Stimulated activated naive B cell treated with anti-CD40 and anti-IgM and Interleukin-4, amounts not matched to agents 10 μg/mL and 1 μg/mL and 100 μg/mL, for 72 hours (primary cell): ENCODE measurements around the gene CLPX.
"Not testable (repeated sequence)": the region's sequence is repeated elsewhere in the genome, so short reads cannot be mapped to it uniquely, and the experiment has no call there.

Source experiments
- ATAC-seq, 2 donors: fragments of 150-1000 bp; cut with Tn5 transposase; replicated peaks; 2 replicates each; pipeline ENCODE4 v1.10.0; 2021; ENCODE audit warnings: moderate library complexity in 1 of 2
- DNase-seq: peaks from one replicate; pipeline ENCODE4 v3.0.0; 2021
- H3K27ac Mint-ChIP-seq: one replicate; pipeline ENCODE4 v1.8.0; 2022; ENCODE audit warnings: mild to moderate bottlenecking, mixed read lengths
- H3K27me3 Mint-ChIP-seq, 2 donors: one replicate each; pipeline ENCODE4 v1.8.0; 2022; ENCODE audit warnings: mixed read lengths in 2 of 2
- H3K36me3 Mint-ChIP-seq, 2 donors: one replicate each; pipeline ENCODE4 v1.8.0; 2022; ENCODE audit warnings: mixed read lengths in 2 of 2, mild to moderate bottlenecking in 1 of 2
- H3K4me1 Mint-ChIP-seq, 2 donors: one replicate each; pipeline ENCODE4 v1.8.0; 2022; ENCODE audit warnings: mixed read lengths in 2 of 2, mild to moderate bottlenecking in 1 of 2
- H3K4me3 Mint-ChIP-seq, 2 donors: one replicate each; pipeline ENCODE4 v1.8.0; 2022; ENCODE audit warnings: mild to moderate bottlenecking in 2 of 2, mixed read lengths in 2 of 2, moderate library complexity in 1 of 2
- H3K9me3 Mint-ChIP-seq, 2 donors: one replicate each; pipeline ENCODE4 v1.8.0; 2022; ENCODE audit warnings: mixed read lengths in 2 of 2, mild to moderate bottlenecking in 1 of 2

CLPX gene

GRCh38 chr15:65172531-65172930, 12.6 kb downstream of the CLPX start:
- Mint-ChIP-seq H3K36me3 (peaks cover 26 to 28% of the 10 kb centered on the region in 2 donors), H3K27me3 (no peaks in the 10 kb centered on the region), H3K4me1 (peaks cover 12 to 27% of the 10 kb centered on the region in 2 donors), H3K27ac (no peak overlapping the region), H3K9me3 (no peaks in the 10 kb centered on the region), H3K4me3 (no peak overlapping the region)
- DNase-seq (no peak), ATAC-seq (no peak)

GRCh38 chr15:65171428-65171827, 13.7 kb downstream of the CLPX start:
- H3K9me3 Mint-ChIP-seq = no peaks in the 10 kb centered on the region
- ATAC-seq (no peak), DNase-seq (no peak)
- H3K36me3 Mint-ChIP-seq = peaks cover 26% of the 10 kb centered on the region in 2 donors
- H3K4me1 Mint-ChIP-seq = peaks cover 12 to 27% of the 10 kb centered on the region in 2 donors
- no peak overlapping the region for H3K4me3 Mint-ChIP-seq
- no peaks in the 10 kb centered on the region for H3K27me3 Mint-ChIP-seq
- H3K27ac Mint-ChIP-seq = no peak overlapping the region

- H3K4me3 Mint-ChIP-seq = no peak overlapping the region
- H3K27me3 Mint-ChIP-seq = no peaks in the 10 kb centered on the region
- H3K27ac Mint-ChIP-seq = no peak overlapping the region
- ATAC-seq (no peak), DNase-seq (no peak)
- H3K36me3 Mint-ChIP-seq = peaks cover 10 to 12% of the 10 kb centered on the region in 2 donors
- no peaks in the 10 kb centered on the region for H3K9me3 Mint-ChIP-seq
- peaks cover 0 to 6% of the 10 kb centered on the region in 2 donors for H3K4me1 Mint-ChIP-seq
Observed at GRCh38 chr15:65165875-65166274, 19.3 kb downstream of the CLPX start.

- Mint-ChIP-seq H3K4me1 (peaks cover 0 to 4% of the 10 kb centered on the region in 2 donors), H3K4me3 (no peak overlapping the region), H3K27me3 (no peaks in the 10 kb centered on the region), H3K36me3 (peaks cover 7 to 17% of the 10 kb centered on the region in 2 donors), H3K9me3 (no peaks in the 10 kb centered on the region), H3K27ac (no peak overlapping the region)
- ATAC-seq = no peak
- no peak for DNase-seq
Observed at GRCh38 chr15:65164139-65164538, 21.0 kb downstream of the CLPX start.

- no peak for ATAC-seq
- peaks cover 5 to 15% of the 10 kb centered on the region in 2 donors for H3K36me3 Mint-ChIP-seq
- no peaks in the 10 kb centered on the region for H3K9me3 Mint-ChIP-seq
- H3K4me1 Mint-ChIP-seq = no peaks in the 10 kb centered on the region
- DNase-seq = no peak
- H3K4me3 Mint-ChIP-seq = no peak overlapping the region
- no peak overlapping the region for H3K27ac Mint-ChIP-seq
- H3K27me3 Mint-ChIP-seq = no peaks in the 10 kb centered on the region
Observed at GRCh38 chr15:65163041-65163440, 22.1 kb downstream of the CLPX start.

GRCh38 chr15:65156692-65157091, 28.4 kb downstream of the CLPX start:
- no peak overlapping the region for H3K27ac Mint-ChIP-seq
- DNase-seq (no peak), ATAC-seq (no peak)
- no peaks in the 10 kb centered on the region for H3K4me1 Mint-ChIP-seq
- no peak overlapping the region for H3K4me3 Mint-ChIP-seq
- H3K27me3 Mint-ChIP-seq = no peaks in the 10 kb centered on the region
- no peaks in the 10 kb centered on the region for H3K9me3 Mint-ChIP-seq
- H3K36me3 Mint-ChIP-seq = peaks cover 23 to 29% of the 10 kb centered on the region in 2 donors

GRCh38 chr15:65154720-65155119, 30.4 kb downstream of the CLPX start:
- ATAC-seq = no peak
- Mint-ChIP-seq H3K27ac (no peak overlapping the region), H3K4me1 (no peaks in the 10 kb centered on the region), H3K36me3 (peaks cover 25 to 26% of the 10 kb centered on the region in 2 donors), H3K9me3 (no peaks in the 10 kb centered on the region), H3K4me3 (no peak overlapping the region), H3K27me3 (no peaks in the 10 kb centered on the region)
- no peak for DNase-seq

- peaks cover 14 to 16% of the 10 kb centered on the region in 2 donors for H3K36me3 Mint-ChIP-seq
- DNase-seq = no peak
Observed at GRCh38 chr15:65147902-65148301, 37.2 kb downstream of the CLPX start.

GRCh38 chr15:65146438-65146837, 38.7 kb downstream of the CLPX start:
- Mint-ChIP-seq H3K4me1 (no peaks in the 10 kb centered on the region), H3K36me3 (peaks cover 7 to 10% of the 10 kb centered on the region in 2 donors), H3K27ac (no peak overlapping the region)

More at GRCh38 chr15:65147902-65148301, 37.2 kb downstream of the CLPX start:
- Mint-ChIP-seq H3K4me3 (no peak overlapping the region), H3K4me1 (no peaks in the 10 kb centered on the region), H3K9me3 (no peaks in the 10 kb centered on the region), H3K27ac (no peak overlapping the region), H3K27me3 (no peaks in the 10 kb centered on the region)
- no peak for ATAC-seq

GRCh38 chr15:65138631-65139030, 46.5 kb downstream of the CLPX start:
- peaks cover 6 to 13% of the 10 kb centered on the region in 2 donors for H3K36me3 Mint-ChIP-seq
- H3K27ac Mint-ChIP-seq, DNase-seq: not testable (repeated sequence)

More at GRCh38 chr15:65146438-65146837, 38.7 kb downstream of the CLPX start:
- DNase-seq (no peak), ATAC-seq (no peak)
- no peaks in the 10 kb centered on the region for H3K9me3 Mint-ChIP-seq
- H3K4me3 Mint-ChIP-seq = no peak overlapping the region
- H3K27me3 Mint-ChIP-seq = no peaks in the 10 kb centered on the region

GRCh38 chr15:65137893-65138292, 47.2 kb downstream of the CLPX start:
- not testable (repeated sequence) for DNase-seq, H3K9me3 Mint-ChIP-seq, H3K4me3 Mint-ChIP-seq, ATAC-seq, H3K27ac Mint-ChIP-seq, H3K27me3 Mint-ChIP-seq
- H3K36me3 Mint-ChIP-seq = peaks cover 6 to 15% of the 10 kb centered on the region in 2 donors
- peaks cover 6 to 12% of the 10 kb centered on the region in 2 donors for H3K4me1 Mint-ChIP-seq

More at GRCh38 chr15:65138631-65139030, 46.5 kb downstream of the CLPX start:
- H3K9me3 Mint-ChIP-seq, H3K4me3 Mint-ChIP-seq, H3K27me3 Mint-ChIP-seq, ATAC-seq: not testable (repeated sequence)
- H3K4me1 Mint-ChIP-seq = peaks cover 5 to 10% of the 10 kb centered on the region in 2 donors

- Mint-ChIP-seq H3K4me1 (peaks cover 6 to 20% of the 10 kb centered on the region in 2 donors), H3K36me3 (peaks cover 6 to 15% of the 10 kb centered on the region in 2 donors)
- not testable (repeated sequence) for ATAC-seq, H3K9me3 Mint-ChIP-seq, H3K4me3 Mint-ChIP-seq, H3K27ac Mint-ChIP-seq, H3K27me3 Mint-ChIP-seq, DNase-seq
Observed at GRCh38 chr15:65137089-65137488, 48.1 kb downstream of the CLPX start.

- Mint-ChIP-seq H3K4me1 (peaks cover 13 to 37% of the 10 kb centered on the region in 2 donors), H3K27me3 (no peaks in the 10 kb centered on the region), H3K4me3 (peak overlapping the region; percentile 92 to 97), H3K36me3 (peaks cover 11 to 17% of the 10 kb centered on the region in 2 donors), H3K9me3 (peaks cover 6 to 8% of the 10 kb centered on the region in 2 donors), H3K27ac (no peak overlapping the region)
- DNase-seq (no peak), ATAC-seq (no peak)
Observed at GRCh38 chr15:65134538-65134937, 50.6 kb downstream of the CLPX start.

GRCh38 chr15:65133548-65134200, 51.5 kb downstream of the CLPX start, which contains the start of gene PDCD7:
Gene PDCD7 (minus strand): TSS chr15:65133808. CDS start chr15:65133781, 27 bp downstream.
- Mint-ChIP-seq H3K4me1 (peaks cover 15 to 37% of the 10 kb centered on the region in 2 donors), H3K4me3 (peak within 1 kb of the TSS; percentile 92 to 97), H3K36me3 (peaks cover 17 to 22% of the 10 kb centered on the region in 2 donors), H3K27me3 (no peaks in the 10 kb centered on the region), H3K9me3 (peaks cover 6 to 8% of the 10 kb centered on the region in 2 donors), H3K27ac (peak within 1 kb of the TSS; percentile 96)
- DNase-seq = peak; percentile 81
- peak; percentile 97 to 98 for ATAC-seq
